Measurements from ENCODE around the gene MYL7.

DNA sequence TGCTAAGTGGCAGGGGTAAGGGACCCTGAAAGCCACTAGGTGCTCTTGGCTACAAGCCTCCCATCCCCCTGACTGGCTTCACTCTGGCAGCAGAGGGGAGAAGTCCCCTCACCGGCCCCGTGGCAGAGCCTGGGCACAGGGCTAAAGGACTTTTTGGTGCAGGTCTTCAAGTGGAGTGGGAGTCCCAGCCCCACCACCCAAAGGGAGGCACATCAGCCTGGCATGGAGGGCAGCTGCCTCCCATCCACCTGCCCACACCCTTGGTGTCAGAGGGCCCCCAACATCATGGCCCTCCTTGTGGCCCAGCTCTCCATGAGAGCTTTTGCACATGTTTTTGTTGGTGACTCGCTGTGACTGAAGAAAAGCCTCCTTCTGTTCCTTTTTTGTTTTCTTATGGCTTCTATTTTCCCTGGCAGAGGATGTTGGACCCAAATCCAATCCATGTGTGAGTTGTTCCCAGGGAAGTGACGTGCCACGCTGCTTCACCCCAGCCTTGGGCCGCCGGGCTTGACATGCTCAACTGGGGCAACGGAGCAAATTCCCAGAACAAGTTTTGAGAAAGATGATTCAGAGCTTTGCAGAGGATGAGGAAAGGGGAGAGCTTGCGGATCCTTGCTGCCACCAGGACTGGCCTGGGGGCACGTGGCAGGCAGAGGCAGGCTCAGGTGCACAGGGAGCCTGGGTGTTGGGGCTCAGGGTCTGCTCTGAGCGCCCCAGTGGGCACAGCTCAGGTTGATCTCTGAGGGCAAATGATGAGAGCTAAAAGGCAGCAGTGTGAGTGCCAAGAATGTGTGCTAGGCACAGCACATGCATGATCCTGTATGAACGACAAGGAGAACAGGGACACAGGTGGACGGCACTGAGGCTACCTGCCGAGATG lies 38.9 kb downstream of the MYL7 start:
- TF ChIP-seq, protein P1, sequence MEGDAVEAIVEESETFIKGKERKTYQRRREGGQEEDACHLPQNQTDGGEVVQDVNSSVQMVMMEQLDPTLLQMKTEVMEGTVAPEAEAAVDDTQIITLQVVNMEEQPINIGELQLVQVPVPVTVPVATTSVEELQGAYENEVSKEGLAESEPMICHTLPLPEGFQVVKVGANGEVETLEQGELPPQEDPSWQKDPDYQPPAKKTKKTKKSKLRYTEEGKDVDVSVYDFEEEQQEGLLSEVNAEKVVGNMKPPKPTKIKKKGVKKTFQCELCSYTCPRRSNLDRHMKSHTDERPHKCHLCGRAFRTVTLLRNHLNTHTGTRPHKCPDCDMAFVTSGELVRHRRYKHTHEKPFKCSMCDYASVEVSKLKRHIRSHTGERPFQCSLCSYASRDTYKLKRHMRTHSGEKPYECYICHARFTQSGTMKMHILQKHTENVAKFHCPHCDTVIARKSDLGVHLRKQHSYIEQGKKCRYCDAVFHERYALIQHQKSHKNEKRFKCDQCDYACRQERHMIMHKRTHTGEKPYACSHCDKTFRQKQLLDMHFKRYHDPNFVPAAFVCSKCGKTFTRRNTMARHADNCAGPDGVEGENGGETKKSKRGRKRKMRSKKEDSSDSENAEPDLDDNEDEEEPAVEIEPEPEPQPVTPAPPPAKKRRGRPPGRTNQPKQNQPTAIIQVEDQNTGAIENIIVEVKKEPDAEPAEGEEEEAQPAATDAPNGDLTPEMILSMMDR (IDR thresholded peaks at IDR 0.05 in 8 of 11, conservative IDR thresholded peaks at IDR 0.05 in 3 of 11): no peak
- TF ChIP-seq POLR2AphosphoS5 (IDR thresholded peaks at IDR 0.05): no peak
- TF ChIP-seq POLR2A (IDR thresholded peaks at IDR 0.05): no peak

All from spleen (tissue), 7 donors.